RWPE1 (cell line): Measurements from ENCODE around the gene HIPK3.

Experiments
- CTCF ChIA-PET: fragments of 350-600 bp; sonication (Branson Sonifier 250); formaldehyde crosslinking; extraction: SDS; loops from one replicate; lab custom pipeline; 2021; lab: Yijun Ruan, JAX
- POLR2A ChIA-PET: fragments of 400-600 bp; formaldehyde crosslinking; extraction: SDS; loops from one replicate; lab custom pipeline; 2020; ENCODE audit warnings: antibody characterized with exemption; ENCODE audit not compliant: low non-redundant PET; lab: Yijun Ruan, JAX
- DNase-seq: peaks from one replicate; pipeline ENCODE4 v3.0.0; 2012; ENCODE audit warnings: low spot score
- H3K27ac ChIP-seq: fragments of 450-650 bp; 2 replicates; pipeline ENCODE4 v1.5.1; 2017
- CTCF ChIP-seq: fragments of 450-650 bp; conservative IDR thresholded peaks from 2 replicates; pipeline ENCODE4 v1.5.1; 2017; ENCODE audit warnings: low read depth, mild to moderate bottlenecking

Gene HIPK3

GRCh38 chr11:33387996-33388395, 130.8 kb downstream of the HIPK3 start:
- no peak for DNase-seq
- no peak for TF ChIP-seq CTCF
- H3K27ac ChIP-seq: no peak overlapping the region
- POLR2A ChIA-PET: no interaction called here
- CTCF ChIA-PET: no interaction called here

GRCh38 chr11:33388793-33389525, 131.8 kb downstream of the HIPK3 start:
- CTCF ChIA-PET: no interaction called here
- no peak for TF ChIP-seq CTCF
- POLR2A ChIA-PET: no interaction called here
- H3K27ac ChIP-seq: no peak overlapping the region
- DNase-seq: no peak

GRCh38 chr11:33389635-33390034, 132.5 kb downstream of the HIPK3 start:
- ChIA-PET POLR2A (no interaction called here), CTCF (interaction anchor here (0.6 kb wide), 1 partner anchor 324 kb away, joined by 4 read pairs; no protein-coding TSS in a partner anchor)
- no peak for DNase-seq
- no peak overlapping the region for H3K27ac ChIP-seq
- no peak for TF ChIP-seq CTCF

GRCh38 chr11:33390944-33391892, 134.0 kb downstream of the HIPK3 start:
- CTCF ChIA-PET: interaction anchor here (0.6 to 1.3 kb wide), 2 partner anchors 299 to 351 kb away, joined by 3 read pairs; no protein-coding TSS in a partner anchor
- no peak overlapping the region for H3K27ac ChIP-seq
- no peak for DNase-seq
- TF ChIP-seq CTCF: no peak
- POLR2A ChIA-PET: no interaction called here

- ChIA-PET POLR2A (no interaction called here), CTCF (interaction anchor here (1.3 kb wide), 1 partner anchor 351 kb away, joined by 3 read pairs; no protein-coding TSS in a partner anchor)
- no peak for DNase-seq
- H3K27ac ChIP-seq: no peak overlapping the region
- TF ChIP-seq CTCF: no peak
These were observed 134.7 kb downstream of the HIPK3 start for GRCh38 chr11:33391893-33392251.

- no peak for TF ChIP-seq CTCF
- no peak for DNase-seq
- ChIA-PET POLR2A (no interaction called here), CTCF (interaction anchor here (0.6 kb wide), 1 partner anchor 97 kb away, joined by 5 read pairs; no protein-coding TSS in a partner anchor)
- H3K27ac ChIP-seq: no peak overlapping the region
These were observed 137.4 kb downstream of the HIPK3 start for GRCh38 chr11:33394431-33395109.
